Right ventricle myocardium superior (tissue), 1 donor: ENCODE data around the gene CDK19. TPM values are rescaled to one million over a fixed set of nuclear protein-coding genes. Genes with fewer than 3 reads are reported as not detected.

Experiments
- ATAC-seq: fragments of 200-7000 bp; cut with Tn5 transposase; one replicate; pipeline ENCODE4 v1.9.1; 2020; ENCODE audit warnings: mild to moderate bottlenecking; ENCODE audit not compliant: poor library complexity
- DNase-seq: peaks from one replicate; pipeline ENCODE4 v3.0.0-alpha.2; 2020
- intact Hi-C: fragments of 100-400 bp; cut with DNase I; formaldehyde crosslinking; loops from one replicate; pipeline ENCODE4 v1.11.2; 2022
- total RNA-seq: library from RNA; stranded (reverse); fragmentation: NEBNext Ultra II Directional; extraction: Animal tissue kit (Norgen Biotek cat#: 25700); gene quantifications from one replicate; pipeline ENCODE4 v1.2.1, GENCODE V29; 2021
- donor health status: DM: no; HTN: yes; CAD: no; lungs with severe emphysema.

Gene CDK19
- total RNA-seq, 1 donor from 2014 or later, result 10.4 TPM

DNA sequence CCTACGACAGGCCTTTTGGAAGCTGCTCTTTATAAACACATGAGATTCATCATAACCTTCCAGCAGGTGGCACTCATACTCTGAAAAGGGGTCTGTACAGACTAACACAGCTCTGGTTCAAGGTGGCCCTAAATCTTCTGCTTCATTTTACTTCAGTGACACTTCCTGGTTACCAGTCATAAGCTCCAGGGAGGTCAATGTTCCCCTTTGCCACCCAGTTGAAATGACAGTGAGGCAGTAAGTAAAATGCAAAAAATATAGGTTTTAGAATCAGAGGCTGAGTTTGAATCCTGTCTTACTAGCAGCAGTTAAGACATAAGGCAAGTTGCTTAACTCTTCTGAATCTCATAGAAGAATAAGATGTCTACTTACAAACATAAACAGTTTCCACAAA, 132.8 kb downstream of the CDK19 start:
- intact Hi-C loops, result loop anchor here (5.0 to 10.0 kb wide), 2 partner anchors 192 to 265 kb away; partner anchors contain the start of gene AMD1
- DNase-seq, result no peak

DNA sequence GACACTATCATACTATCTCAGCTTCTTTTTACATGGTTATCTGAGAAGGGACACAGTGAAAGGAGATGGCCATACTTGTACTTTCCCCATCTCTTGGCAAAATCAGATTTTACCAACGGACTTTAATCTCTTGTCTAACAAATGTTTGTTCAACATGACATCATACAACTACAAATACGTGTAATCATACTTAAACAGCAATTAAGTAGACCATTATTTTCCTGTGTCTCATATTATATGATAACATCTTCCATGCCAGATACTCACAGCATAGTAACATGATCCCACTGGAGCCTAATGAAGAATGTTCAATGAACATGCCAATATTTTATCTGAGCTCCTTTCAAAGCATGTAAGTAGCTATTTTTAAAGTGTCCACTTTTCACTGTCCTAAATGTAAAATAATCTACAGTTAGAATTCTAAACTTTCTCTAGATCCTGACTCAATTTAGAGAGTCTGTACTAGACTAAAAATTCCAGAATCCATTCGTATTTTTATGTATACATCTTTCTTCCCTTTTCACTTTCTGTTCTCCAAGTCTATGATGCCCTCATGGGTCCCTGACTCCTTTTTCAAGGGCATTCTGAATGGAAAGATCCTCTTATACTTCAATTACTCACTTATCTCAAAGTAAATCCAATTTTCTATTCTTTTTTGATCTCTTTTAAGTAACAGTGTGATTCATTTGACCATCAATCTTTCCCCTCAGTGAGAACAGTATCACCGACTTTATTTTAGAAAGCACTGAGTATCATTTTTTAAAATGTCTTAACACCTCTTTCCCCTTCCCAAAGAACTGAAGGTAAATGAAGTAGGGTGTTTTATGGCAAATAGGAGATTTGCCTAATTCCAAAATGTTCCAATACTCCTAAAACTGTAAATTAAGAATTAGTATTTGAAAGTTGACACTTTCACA, 133.5 kb downstream of the CDK19 start:
- intact Hi-C loops, result loop anchor here (5.0 to 10.0 kb wide), 2 partner anchors 193 to 266 kb away; partner anchors contain the start of gene AMD1
- DNase-seq, result no peak
- ATAC-seq, result peak; percentile 56

More for the DNA sequence above, 132.8 kb downstream of the CDK19 start:
- peak; percentile 98 for ATAC-seq

DNA sequence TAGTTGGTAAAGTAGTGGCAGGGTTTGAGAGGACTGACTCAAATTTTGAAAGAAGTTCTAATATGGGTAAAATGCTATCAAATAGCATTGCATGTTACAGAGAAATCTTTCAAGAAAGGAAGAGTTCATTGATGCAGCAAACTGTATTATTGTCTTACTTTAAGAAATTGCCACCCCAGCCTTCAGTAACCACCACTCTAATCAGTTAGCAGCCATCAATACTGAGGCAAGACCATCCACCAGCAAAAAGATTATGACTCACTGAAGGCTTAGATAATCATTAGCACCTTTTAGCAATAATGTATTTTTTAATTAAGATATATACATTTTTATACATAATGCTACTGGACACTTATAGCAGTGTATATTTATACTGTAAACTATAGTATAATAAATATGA, 138.9 kb downstream of the CDK19 start:
- intact Hi-C loops, result no loop called here
- no peak for ATAC-seq

DNA sequence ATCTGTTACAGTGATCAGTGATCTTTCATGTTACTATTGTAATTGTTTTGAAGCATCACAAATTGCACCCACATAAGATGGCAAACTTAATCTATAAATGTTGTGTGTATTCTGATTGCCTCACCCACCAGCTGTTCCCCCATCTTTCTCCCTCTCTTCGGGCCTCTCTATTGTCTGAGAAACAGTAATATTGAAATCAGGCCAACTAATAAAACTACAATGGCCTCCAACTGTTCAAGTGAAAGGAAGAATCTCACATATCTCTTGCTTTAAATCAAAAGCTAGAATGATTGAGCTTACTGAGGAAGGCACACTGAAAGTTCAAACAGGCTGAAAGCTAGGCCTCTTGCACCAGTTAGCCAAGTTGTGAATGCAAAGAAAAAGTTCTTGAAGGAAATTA, 141.2 kb downstream of the CDK19 start:
- intact Hi-C loops, result no loop called here
- DNase-seq, result no peak

More for the DNA sequence above, 138.9 kb downstream of the CDK19 start:
- no peak for DNase-seq

DNA sequence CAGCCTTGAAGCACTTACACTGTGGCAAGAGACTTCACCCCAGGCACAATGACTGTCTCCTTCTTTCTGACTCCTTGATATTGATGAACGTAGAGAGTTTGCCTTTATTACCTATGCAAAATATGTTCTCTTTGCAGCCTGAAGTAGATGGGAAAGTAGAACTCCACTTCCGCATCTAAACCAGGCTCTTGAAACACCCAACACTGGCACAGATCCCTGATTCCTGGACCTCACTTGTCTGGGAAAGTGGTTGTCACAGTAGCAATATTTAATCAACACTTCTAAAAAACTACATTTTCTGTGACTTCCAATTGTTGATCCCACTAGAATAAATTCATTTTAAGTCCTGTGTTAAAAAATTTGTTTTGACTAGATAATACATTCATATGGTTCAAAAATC, 143.1 kb downstream of the CDK19 start:
- DNase-seq (no peak), ATAC-seq (no peak)
- intact Hi-C loops, result no loop called here

More for the DNA sequence above, 141.2 kb downstream of the CDK19 start:
- no peak for ATAC-seq

DNA sequence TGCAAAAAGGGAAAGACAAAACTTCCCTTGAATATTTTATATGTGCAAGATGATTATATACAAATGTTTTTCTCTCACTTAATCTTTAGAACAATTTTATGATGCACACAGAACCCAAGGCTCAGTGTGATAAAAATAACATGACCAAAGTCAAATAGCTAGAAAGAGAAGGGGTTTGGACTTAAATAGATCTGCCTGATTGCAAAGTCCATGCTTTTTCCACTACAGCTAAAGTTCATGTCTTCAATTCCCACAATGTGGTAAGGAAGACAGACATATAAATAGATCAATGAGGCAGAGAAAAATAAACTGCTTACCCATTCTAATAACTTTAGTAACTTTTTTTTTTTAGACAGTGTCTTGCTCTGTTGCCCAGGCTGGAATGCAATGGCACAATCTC, 143.8 kb downstream of the CDK19 start:
- intact Hi-C loops, result no loop called here
- DNase-seq (no peak), ATAC-seq (no peak)

DNA sequence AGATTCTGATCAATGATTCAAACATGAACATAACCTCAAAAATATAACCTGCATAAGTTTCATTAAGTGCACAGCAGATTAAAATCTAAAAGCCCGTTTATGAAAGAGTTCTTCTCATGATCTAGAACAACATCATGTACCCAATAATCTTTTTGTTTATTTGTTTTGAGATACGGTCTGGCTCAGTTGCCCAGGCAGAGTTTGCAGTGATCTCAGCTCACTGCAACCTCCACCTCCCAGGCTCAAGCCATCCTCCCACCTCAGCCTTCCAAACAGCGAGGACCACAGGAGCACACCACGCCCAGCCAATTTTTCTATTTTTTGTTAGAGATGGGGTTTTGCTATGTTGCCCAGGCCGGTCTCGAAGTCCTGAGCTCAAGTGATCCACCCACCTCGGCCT, 149.7 kb downstream of the CDK19 start:
- ATAC-seq (no peak), DNase-seq (no peak)
- intact Hi-C loops, result no loop called here

DNA sequence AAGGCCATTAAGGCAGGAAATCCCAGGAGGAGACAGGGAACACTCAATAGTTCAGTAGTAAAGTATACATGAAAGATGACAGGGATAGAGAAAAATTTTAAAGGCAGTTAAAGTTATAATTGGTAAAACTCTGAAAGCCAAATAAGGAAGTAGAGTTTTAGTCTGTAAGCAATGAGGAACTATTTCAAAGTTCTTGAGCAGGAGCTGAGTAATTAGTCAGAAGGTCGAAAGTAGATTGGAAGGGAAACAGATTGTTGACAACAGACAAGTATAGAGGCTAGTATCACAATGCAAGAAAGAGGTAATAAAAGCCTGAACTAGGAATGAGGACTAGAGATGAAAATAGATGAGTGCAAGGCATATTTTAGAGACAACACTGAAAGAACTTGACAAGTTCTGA, 150.3 kb downstream of the CDK19 start:
- peak; percentile 45 for ATAC-seq
- intact Hi-C loops, result no loop called here
- DNase-seq, result no peak

DNA sequence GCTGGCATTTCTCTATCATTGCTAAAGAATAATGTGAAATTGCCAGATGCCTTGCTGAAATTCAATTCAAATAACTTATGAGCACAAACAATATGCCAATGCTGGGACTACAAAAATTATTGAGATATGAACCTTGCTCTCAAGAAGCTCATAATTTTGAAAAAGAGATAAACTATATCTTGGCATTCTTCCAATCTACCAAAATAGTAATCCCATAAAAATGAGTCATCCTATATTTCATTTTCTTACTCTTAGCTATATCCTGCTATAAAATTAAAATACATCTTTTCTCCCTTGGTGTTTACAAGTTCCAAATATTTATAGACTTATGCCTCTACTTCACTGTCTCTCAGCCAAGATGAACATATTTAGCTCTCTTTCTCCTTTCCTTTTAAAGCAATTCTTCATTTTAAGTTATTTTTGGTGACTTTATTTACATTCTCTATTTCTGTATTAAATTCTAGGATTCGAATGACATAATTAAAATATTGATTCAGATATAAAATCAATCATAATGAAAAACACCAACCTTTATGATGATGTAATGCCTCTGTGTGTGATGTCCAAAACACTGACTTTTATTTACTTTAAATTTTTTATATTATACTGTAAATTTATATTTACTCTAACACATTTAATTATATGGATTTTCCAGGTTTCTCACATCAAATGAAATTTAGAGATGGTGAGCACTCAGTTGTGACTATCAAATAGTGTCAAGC, 152.6 kb downstream of the CDK19 start:
- ATAC-seq (no peak), DNase-seq (no peak)
- intact Hi-C loops, result no loop called here

DNA sequence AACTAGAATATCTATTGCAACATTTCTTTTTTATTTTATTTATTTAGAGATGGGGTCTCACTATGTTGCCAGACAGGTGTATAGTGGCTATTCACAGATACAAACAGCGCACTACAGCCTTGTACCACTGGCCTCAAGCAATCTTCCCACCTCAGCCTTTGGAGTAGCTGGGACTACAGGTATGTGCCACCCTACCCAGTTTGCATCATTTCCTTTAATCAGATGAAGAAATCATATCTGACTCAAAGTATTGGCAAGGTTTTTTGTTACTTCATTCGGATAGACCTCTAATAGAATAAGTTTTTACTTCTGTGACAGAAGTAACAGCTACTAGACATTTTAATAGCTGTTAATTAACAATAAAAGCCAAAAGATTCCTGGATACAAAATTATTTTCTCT, 153.9 kb downstream of the CDK19 start:
- DNase-seq, result no peak
- intact Hi-C loops, result no loop called here
- no peak for ATAC-seq

DNA sequence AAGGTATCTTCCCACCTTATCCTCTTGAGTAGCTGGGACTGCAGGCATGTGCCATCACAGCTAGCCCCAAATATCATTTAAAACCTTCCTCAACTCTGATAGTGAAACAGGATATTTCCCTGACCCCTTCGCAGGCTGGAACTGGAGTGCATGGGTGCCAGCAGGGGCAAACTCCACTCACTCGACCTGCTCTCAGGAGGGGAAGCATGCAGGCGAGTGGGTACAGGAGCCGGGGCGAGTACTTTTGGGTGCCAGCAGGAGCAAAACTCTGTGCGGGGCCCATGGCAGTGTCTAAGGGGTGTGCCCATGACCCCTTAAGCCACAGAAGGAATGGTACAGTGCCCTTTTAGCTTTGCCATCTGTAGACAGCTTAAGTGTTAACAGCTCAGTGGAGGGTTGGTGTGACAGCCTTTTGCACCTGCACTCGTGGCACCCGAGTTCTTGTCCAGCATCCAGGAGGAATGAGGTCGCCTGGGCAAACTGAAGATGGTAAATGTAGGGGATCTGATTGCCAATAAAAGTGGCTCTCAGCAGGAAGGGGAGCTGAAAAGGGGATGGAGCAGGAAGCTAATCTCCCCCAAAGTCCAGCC, 155.1 kb downstream of the CDK19 start:
- intact Hi-C loops, result no loop called here
- DNase-seq, result no peak
- no peak for ATAC-seq

DNA sequence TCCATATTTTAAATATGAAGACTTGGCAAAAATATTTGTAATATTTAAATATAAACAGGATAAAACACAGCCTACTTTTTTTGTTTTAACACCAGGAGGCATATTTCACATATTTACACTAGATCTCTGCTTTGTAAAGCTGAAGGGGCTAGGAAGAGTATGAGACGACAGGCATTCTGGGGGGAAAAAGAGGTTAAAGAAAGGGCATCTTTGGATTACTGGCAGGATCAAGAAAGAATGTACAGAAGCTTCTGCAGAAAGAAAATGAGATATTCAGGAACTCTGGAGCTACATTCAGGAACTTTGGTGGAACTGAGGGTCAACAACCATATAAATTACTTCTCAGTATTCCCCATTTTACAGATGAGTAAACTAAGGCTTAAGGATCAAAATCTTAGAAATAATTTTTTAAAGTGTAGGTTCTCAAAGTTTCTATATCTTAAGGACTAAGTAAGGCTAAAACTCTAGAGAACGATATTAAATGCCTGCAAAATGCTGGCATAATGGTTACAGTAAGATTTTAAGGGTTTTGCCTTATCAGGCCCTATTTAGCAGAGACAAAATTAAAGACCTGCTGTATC, 156.5 kb downstream of the CDK19 start:
- DNase-seq (no peak), ATAC-seq (no peak)
- intact Hi-C loops, result no loop called here

DNA sequence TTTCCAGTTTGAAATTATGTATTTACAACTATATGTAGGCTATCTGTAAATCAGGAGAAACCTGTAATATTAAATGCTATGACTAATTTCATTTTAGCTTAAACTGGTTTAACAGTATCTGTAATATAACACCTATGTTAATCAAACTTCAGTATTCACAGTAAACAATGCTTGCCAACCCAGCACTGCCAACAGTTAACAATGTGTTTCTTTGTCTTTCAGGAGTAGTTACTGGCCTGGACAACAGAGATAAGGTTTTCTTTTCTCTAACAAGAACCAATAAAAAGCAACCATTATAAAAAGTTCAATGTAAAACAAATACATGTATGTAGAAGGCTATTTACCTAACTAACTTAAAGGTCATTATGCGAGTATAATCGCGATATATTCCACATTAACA, 158.8 kb downstream of the CDK19 start:
- DNase-seq, result no peak

DNA sequence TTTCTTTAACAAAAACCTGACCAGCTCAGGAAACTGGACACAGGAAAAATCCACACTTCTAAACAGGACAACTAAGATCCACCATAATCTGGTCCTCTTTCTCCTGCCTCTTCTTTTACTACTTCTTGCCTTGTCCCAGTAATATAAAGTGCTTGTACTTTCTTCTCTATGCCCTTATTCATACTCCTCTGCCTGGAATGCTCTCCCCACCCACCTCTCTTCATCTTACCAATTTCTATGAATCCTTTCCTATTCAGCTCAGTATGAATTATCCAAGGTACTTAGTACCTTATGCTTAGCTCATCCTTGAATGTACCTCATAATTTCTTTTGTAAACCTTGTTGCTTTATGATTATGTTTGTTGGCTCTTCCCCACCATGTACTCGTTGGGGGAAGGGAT, 159.4 kb downstream of the CDK19 start:
- no peak for DNase-seq
- intact Hi-C loops, result no loop called here
- ATAC-seq, result no peak

More for the DNA sequence above, 158.8 kb downstream of the CDK19 start:
- no peak for ATAC-seq
- intact Hi-C loops, result no loop called here

DNA sequence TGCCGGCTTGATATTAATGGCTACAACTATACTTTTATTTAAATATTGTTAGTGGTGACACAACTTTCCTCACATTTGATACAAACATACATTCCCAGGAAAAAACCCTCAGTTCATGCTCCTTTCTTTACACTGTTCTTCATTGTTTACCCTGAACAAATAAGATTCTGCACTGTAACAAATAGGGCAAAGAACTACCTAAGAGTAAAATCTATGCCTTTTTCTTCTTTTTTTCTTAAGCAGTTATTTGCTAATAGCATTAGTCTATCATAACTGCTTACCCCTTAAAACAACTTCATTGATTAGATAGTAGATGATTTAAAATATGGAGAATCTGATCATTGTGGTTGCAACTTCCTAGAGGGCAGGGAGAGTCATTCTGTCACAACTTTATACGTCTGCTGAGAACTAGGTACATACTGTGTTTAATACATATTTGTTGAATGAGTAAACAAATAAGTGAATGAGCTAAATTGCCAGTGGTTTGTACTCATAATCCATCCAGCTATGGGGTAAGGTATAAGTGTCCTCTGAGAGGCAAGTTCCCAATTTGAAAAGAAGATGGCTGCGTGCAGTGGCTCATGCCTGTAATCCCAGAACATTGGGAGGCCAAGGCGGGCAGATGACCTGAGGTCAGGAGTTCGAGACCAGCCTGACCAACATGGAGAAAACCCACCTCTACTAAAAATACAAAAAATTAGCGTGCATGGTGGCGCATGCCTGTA, 161.0 kb downstream of the CDK19 start:
- ATAC-seq, result no peak
- DNase-seq, result no peak
- intact Hi-C loops, result no loop called here

DNA sequence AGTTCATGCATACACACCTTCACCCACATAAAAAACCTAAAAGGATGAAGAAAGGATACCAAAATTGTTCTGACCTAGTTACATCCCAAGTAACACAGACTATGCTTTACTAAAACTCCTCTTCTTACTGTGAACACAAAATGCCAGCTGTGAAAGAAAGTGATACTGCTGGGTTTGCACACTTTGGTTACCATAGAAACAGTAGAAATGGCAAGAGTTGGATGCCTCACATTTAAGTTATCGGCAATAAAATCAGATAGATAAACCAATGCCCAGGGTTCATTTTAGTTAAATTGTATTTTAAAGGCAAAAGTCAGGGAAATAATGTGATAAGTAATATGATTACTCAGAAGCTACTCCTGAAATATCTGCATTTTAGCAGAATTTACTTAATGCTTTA, 161.9 kb downstream of the CDK19 start:
- ATAC-seq (no peak), DNase-seq (no peak)
- intact Hi-C loops, result no loop called here

DNA sequence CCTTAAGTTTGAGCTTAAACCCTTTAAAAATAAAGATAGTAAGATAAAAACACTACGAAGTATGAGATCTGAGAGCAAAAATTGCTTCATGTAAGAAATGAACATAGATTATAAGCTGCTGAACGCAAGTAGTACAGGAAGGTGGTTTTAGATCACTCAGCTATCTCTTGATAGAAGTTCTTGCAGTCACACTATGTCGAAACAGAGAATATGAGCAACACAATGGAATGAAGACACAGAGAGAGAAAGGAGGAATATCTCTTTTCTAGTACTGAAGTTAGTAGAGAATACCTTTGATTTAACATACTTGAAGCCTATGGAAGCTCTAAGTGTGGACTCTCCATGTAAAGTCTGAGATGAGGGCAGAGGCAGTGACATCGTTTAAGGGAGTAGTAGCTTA, 162.7 kb downstream of the CDK19 start:
- ATAC-seq, result no peak
- DNase-seq, result no peak
- intact Hi-C loops, result no loop called here

DNA sequence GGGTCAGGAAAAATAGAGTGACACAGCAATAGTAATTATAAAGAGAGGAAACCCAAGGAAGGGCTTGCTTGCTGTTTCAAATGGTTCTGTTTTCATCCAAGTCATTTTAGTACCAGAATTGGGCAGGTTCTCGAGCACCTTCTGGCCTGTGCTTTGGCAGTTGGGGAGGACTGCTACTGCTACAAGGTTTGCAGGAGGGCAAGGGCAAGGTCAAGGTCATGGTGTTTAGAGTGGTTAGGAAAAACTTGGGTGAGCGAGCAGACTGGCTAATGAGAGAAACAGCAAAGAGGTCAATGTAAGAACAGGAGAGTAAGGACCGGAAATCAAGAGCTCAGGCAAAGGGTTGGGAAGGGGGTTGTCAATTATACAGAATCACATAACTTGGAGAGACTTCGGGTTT, 164.5 kb downstream of the CDK19 start:
- intact Hi-C loops, result no loop called here
- DNase-seq, result no peak
- ATAC-seq, result peak; percentile 18

DNA sequence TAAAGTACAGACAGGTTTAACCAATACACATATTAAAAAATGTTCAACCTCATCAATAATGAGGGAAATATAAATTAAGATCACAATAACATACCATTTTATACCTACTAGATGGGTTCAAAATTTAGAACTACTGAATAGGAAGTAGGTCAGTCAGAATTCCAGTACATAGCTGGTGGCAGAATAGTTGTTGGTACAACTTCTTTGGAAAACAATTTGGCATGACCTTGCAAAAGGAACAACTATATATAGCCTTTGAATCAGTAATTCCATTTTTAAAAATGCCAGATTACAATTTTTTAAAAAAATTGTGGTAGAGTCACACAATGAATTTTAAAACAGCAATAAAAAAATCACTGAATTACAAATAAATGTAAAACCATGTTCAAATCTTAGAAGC, 165.6 kb downstream of the CDK19 start:
- intact Hi-C loops, result no loop called here
- ATAC-seq, result peak; percentile 51

More for the DNA sequence above, 165.6 kb downstream of the CDK19 start:
- DNase-seq, result no peak
